Motor neuron (in vitro differentiated cells): Measurements from ENCODE around the gene SUPT4H1. TPM values are rescaled to one million over a fixed set of nuclear protein-coding genes. Genes with fewer than 3 reads are reported as not detected.

Source experiments
- ATAC-seq, 8 experiments: fragments of 200-7000 bp; cut with Tn5 transposase; replicated peaks in 6 of 8; 2 replicates each; pipeline ENCODE4 v1.8.0; 2021; ENCODE audit warnings: mild to moderate bottlenecking in 8 of 8, moderate library complexity in 8 of 8
- H3K27ac ChIP-seq, 2 donors: fragments of 250-450 bp; sonication (Bioruptor Pico); 2 replicates each; pipeline ENCODE4 v1.9.0; 2021; ENCODE audit warnings: antibody characterized with exemption in 2 of 2, mild to moderate bottlenecking in 2 of 2, moderate library complexity in 1 of 2
- H3K4me1 ChIP-seq, 2 donors: fragments of 250-450 bp; sonication (Bioruptor Pico); replicated peaks in 1 of 2; 2 replicates each; pipeline ENCODE4 v1.6.1; 2021; ENCODE audit warnings: antibody characterized with exemption in 2 of 2, mild to moderate bottlenecking in 2 of 2, moderate library complexity in 1 of 2
- H3K4me3 ChIP-seq, 5 donors: fragments of 250-450 bp; sonication (Bioruptor Pico); 2 replicates each; pipeline ENCODE4 v1.9.0; 2021; ENCODE audit warnings: antibody characterized with exemption in 5 of 5, mild to moderate bottlenecking in 5 of 5, moderate library complexity in 4 of 5
- WGBS, 10 experiments: fragments of 450-650 bp; shearing (Covaris generic); methylation state at CpG; one replicate each; pipeline ENCODE4 v1.0.0; 2022; 5-methylcytosine and 5-hydroxymethylcytosine counted together
- in situ Hi-C, 9 experiments: fragments of 400-800 bp; cut with MboI; loops; one replicate each; pipeline ENCODE4 v1.15.0; 2021; ENCODE audit warnings: low sequenced_read_pairs in 9 of 9, low pct_unique_long_range_greater_than_20kb in 2 of 9; ENCODE audit not compliant: unreplicated experiment in 9 of 9
- total RNA-seq, 8 experiments: library from RNA; unstranded; fragments of 300-600 nt; gene quantifications; 2 replicates each; pipeline versions ENCODE4 v1.2.3 to v1.2.4, GENCODE V29; 2022

SUPT4H1 gene
- total RNA-seq, 8 experiments from 2014 or later, result 47.7 to 87.5 (median 62.3) TPM

GRCh38 chr17:58332778-58333735 lies 18.9 kb downstream of the SUPT4H1 start:
- no peak overlapping the region for H3K27ac ChIP-seq
- H3K4me1 ChIP-seq, result peaks cover 24 to 25% of the 10 kb centered on the region in 2 donors
- ATAC-seq, result no peak
- 90 to 100% (median 93%) methylated on average over 1 to 3 of the region's 21 CpGs; no CpG with 5 or more reads in 7 of the 10 experiments for WGBS, 10 experiments
- H3K4me3 ChIP-seq, result no peak overlapping the region
- in situ Hi-C loops, result no loop called here

GRCh38 chr17:58331815-58332777 lies 19.9 kb downstream of the SUPT4H1 start:
- H3K4me3 ChIP-seq, result no peak overlapping the region
- in situ Hi-C loops, result no loop called here
- no peak for ATAC-seq
- no peak overlapping the region for H3K27ac ChIP-seq
- 60 to 100% (median 100%) methylated on average over 1 to 4 of the region's 31 CpGs; no CpG with 5 or more reads in 7 of the 10 experiments for WGBS, 10 experiments
- peaks cover 28 to 31% of the 10 kb centered on the region in 2 donors for H3K4me1 ChIP-seq

GRCh38 chr17:58330997-58331814 lies 20.8 kb downstream of the SUPT4H1 start:
- in situ Hi-C loops, result no loop called here
- 81 to 93% methylated on average over 3 to 9 of the region's 23 CpGs; no CpG with 5 or more reads in 8 of the 10 experiments for WGBS, 10 experiments
- Histone ChIP-seq H3K4me3 (no peak overlapping the region), H3K4me1 (peaks cover 35 to 36% of the 10 kb centered on the region in 2 donors), H3K27ac (no peak overlapping the region)
- no peak for ATAC-seq

GRCh38 chr17:58330538-58330996 lies 21.4 kb downstream of the SUPT4H1 start:
- Histone ChIP-seq H3K4me1 (peaks cover 42 to 43% of the 10 kb centered on the region in 2 donors), H3K4me3 (no peak overlapping the region), H3K27ac (no peak overlapping the region)
- no peak for ATAC-seq
- in situ Hi-C loops, result no loop called here
- WGBS, 10 experiments, result 53 to 60% methylated on average over 1 to 3 of the region's 10 CpGs; no CpG with 5 or more reads in 8 of the 10 experiments

- H3K27ac ChIP-seq, result peak overlapping the region in 1 of 2 donors; percentile 54
- 57 to 90% (median 81%) methylated on average over 2 to 4 of the region's 4 CpGs; no CpG with 5 or more reads in 3 of the 10 experiments for WGBS, 10 experiments
- peaks cover 48 to 49% of the 10 kb centered on the region in 2 donors for H3K4me1 ChIP-seq
- ATAC-seq, result no peak
- H3K4me3 ChIP-seq, result peak overlapping the region in 4 of 5 donors; percentile 14 to 33 (median 28)
- in situ Hi-C loops, result no loop called here
These were observed 22.0 kb downstream of the SUPT4H1 start for GRCh38 chr17:58329810-58330537.

GRCh38 chr17:58329035-58329809 lies 22.8 kb downstream of the SUPT4H1 start:
- peaks cover 50 to 54% of the 10 kb centered on the region in 2 donors for H3K4me1 ChIP-seq
- H3K4me3 ChIP-seq, result peak overlapping the region; percentile 14 to 40 (median 29)
- in situ Hi-C loops, result no loop called here
- whole genome bisulfite sequencing, 10 experiments, result 33 to 100% (median 42%) methylated on average over 1 to 13 of the region's 16 CpGs; no CpG with 5 or more reads in 2 of the 10 experiments
- peak in 6 of 8 experiments; percentile 2 to 70 (median 14) for ATAC-seq
- peak overlapping the region; percentile 54 to 83 for H3K27ac ChIP-seq

GRCh38 chr17:58328195-58329034 lies 23.6 kb downstream of the SUPT4H1 start, which contains the start of gene TSPOAP1:
TSPOAP1 (minus strand) TSS chr17:58328795; CDS start chr17:58327920, 875 bp downstream.
- peak in 5 of 8 experiments; percentile 47 to 59 (median 58) for ATAC-seq
- in situ Hi-C loops, result no loop called here
- H3K27ac ChIP-seq, result peak within 1 kb of the TSS; percentile 69 to 83
- whole genome bisulfite sequencing, 10 experiments, result 56 to 60% methylated on average over 1 to 9 of the region's 23 CpGs; no CpG with 5 or more reads in 8 of the 10 experiments
- peaks cover 56 to 60% of the 10 kb centered on the region in 2 donors for H3K4me1 ChIP-seq
- peak within 1 kb of the TSS; percentile 14 to 40 (median 29) for H3K4me3 ChIP-seq

GRCh38 chr17:58327363-58328194 lies 24.4 kb downstream of the SUPT4H1 start:
- Histone ChIP-seq H3K4me1 (peaks cover 56 to 60% of the 10 kb centered on the region in 2 donors), H3K4me3 (peak overlapping the region in 4 of 5 donors; percentile 28 to 40 (median 31)), H3K27ac (peak overlapping the region; percentile 69 to 83)
- WGBS, 10 experiments, result 42 to 100% (median 80%) methylated on average over 1 to 3 of the region's 19 CpGs; no CpG with 5 or more reads in 4 of the 10 experiments
- peak in 5 of 8 experiments; percentile 20 to 28 (median 22) for ATAC-seq
- in situ Hi-C loops, result no loop called here

GRCh38 chr17:58326609-58327362 lies 25.2 kb downstream of the SUPT4H1 start:
- H3K4me1 ChIP-seq, result peaks cover 56 to 60% of the 10 kb centered on the region in 2 donors
- H3K4me3 ChIP-seq, result peak overlapping the region in 2 of 5 donors; percentile 4 to 33
- in situ Hi-C loops, result no loop called here
- WGBS, 10 experiments, result 40 to 100% (median 93%) methylated on average over 1 to 5 of the region's 9 CpGs; no CpG with 5 or more reads in 7 of the 10 experiments
- no peak overlapping the region for H3K27ac ChIP-seq
- ATAC-seq, result no peak
